GM21381 (cell line): ENCODE results near the gene PGK1.
"Not testable (repeated sequence)": the region's sequence is repeated elsewhere in the genome, so short reads cannot be mapped to it uniquely, and the experiment has no call there.

Experiments
- ATAC-seq: cut with Tn5 transposase; IDR thresholded peaks from one replicate; pipeline ENCODE4 v1.9.1; 2021; ENCODE audit warnings: mild to moderate bottlenecking, moderate library complexity; ENCODE audit not compliant: unreplicated experiment

PGK1 gene

DNA sequence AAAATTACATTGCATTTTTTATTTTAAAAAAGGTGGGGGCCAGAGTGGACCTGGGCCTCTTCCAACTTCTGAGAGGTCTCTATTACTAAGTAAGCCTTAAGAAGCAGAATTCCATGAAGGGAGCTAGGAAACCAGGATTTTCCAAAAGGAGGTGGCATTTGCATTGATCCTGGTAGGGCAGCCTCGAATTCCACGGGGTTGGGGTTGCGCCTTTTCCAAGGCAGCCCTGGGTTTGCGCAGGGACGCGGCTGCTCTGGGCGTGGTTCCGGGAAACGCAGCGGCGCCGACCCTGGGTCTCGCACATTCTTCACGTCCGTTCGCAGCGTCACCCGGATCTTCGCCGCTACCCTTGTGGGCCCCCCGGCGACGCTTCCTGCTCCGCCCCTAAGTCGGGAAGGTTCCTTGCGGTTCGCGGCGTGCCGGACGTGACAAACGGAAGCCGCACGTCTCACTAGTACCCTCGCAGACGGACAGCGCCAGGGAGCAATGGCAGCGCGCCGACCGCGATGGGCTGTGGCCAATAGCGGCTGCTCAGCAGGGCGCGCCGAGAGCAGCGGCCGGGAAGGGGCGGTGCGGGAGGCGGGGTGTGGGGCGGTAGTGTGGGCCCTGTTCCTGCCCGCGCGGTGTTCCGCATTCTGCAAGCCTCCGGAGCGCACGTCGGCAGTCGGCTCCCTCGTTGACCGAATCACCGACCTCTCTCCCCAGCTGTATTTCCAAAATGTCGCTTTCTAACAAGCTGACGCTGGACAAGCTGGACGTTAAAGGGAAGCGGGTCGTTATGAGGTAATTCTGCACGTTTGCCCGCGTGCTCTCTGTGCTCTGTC is at the start of gene PGK1:
TSS of gene PGK1 (plus strand) at position 626 of the 824 bp plus-strand sequence. CDS start at position 719, 93 bp downstream.
- peak; percentile 94 for ATAC-seq

DNA sequence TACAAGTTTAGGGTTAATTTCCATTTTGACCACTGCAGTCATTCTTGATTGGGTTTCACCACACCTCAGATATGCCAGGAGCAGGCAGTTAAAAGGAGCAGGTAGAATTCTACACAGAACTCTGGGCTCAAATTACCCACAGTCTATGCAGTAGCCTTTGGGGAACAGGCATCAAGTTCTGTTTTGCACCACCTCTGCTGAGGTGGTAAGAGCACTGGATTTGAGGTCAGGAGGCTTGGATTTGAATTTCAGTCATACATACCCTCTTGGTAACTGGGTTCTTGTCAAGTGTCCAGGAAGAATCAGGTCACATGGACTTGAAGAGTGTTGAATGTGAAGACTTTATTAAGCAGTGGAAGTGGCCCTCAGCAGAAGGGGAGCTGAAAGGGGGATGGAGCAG is 40.4 kb upstream of the PGK1 start:
- no peak for ATAC-seq

DNA sequence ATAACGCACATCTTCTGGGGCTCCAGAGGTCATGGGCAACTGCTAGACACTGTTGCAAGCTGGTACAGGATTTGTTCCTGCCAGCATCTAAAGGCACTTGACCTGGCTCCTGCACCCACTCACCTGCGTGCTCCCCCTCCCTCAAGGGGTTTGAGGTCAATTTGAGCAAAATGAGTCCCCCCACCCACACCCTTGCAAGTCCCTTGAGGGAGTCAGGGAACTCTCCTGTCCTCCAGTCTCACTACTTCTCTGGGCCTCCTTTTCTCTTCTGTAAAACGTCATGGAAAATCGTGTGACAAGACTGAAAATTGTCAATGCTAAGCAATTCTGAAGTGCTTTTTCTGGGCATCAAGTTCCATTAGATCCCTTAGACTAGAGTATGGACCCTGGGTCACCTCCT is 39.9 kb upstream of the PGK1 start:
- no peak for ATAC-seq

DNA sequence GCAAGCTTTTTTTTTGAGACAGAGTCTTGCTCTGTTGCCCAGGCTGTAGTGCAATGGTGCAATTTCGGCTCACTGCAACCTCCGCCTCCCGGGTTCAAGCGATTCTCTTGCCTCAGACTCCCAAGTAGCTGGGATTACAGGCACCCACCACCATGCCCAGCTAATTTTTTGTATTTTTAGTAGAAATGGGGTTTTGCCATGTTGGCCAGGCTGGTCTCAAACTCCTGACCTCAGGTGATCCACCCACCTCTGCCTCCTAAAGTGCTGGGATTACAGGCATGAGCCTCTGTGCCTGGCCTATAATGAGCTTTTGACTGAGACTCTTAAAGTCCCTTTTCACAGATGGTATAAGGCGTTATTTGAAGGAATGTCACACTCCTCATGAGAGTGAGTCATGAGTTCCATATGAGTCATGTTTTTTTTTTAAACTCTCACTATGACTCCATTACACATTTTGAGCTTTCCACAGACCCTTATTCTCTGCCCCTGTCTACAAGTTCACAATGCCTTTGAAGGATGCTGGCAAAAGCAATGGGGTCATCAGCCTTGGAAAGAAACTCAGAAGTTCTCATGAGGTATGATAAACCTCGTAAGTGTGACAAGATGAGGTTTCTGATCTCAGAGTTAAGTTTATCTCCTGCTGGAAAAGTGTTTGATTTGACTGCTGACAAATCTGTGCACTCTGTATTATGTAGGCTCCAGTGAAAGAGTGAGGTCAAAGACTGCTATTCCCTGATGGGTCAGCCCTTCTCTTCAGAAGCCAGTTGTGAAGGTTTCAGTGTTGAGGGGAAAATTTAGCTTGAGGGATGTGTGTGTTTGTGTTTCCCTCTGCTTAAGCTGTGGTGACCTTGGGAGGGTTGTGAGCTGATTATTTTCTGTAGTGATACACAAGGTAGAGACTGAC is 39.1 kb upstream of the PGK1 start:
- ATAC-seq = peak; percentile 78

DNA sequence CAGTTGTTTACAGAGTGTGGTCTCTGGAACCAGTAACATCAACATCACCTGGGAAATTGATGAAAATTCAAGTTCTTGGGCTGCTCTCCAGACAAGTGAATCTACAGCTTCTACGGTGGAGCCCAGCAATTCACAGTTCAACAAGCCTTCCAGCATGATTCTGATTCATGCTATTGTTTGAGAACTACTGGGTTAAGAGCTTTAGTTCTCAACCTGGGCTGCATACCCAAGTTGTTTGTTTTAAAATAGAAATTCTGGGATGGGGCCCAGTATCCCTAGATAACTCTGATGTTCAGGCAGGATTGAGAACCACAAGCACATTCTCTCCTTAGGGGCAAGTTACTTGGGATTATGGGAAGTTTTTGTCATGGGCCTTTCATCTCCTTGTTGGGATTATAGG is 37.9 kb upstream of the PGK1 start:
- no peak for ATAC-seq

DNA sequence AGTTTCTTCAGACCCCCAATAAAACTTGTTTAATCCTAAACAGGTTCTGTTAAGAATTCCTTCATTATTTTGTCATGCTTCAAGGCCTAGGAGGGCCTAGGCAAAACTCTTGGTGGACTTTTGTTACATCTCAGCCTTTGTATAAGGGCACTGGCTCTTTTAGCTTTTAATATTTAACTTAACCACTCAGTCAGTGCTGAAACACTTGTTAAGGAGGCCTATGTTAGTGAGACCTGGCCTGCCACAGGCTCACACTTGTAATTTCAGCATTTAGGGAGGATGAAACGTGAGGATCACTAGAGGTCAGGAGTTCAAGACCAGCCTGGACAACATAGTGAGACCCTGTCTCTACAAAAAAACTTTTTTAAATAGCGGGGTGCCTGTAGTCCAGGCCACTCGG is 32.7 kb upstream of the PGK1 start:
- ATAC-seq = no peak

DNA sequence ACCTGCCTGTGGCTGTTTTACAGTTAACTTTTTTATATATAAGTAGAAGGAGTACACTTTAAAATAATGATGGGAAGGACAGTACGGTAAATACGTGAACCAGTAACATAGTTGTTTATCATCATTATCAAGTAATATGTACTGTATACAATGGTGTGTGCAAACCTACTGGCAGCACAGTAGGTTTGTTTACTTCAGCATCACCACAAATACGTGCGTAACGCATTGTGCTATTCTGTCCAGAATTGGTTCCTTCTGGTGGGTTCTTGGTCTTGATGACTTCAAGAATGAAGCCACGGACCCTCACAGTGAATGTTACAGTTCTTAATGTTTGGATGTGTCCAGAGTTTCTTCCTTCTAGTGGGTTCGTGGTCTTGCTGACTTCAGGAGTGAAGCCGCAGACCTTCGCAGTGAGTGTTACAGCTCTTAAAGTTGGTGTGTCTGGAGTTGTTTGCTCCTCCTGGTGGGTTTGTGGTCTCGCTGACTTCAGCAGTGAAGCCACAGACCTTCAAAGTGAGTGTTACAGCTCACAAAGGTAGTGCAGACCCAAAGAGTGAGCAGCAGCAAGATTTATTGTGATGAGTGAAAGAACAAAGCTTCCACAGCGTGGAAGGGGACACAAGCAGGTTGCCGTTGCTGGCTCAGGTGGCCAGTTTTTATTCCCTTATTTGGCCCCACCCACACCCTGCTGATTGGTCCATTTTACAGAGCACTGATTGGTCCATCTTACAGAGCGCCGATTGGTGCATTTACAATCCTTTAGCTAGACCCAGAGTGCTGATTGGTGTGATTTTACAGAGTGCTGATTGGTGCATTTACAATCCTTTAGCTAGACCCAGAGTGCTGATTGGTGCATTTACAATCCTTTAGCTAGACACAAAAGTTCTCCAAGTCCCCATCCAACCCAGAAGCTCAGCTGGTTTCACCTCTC is 30.6 kb upstream of the PGK1 start:
- ATAC-seq = not testable (repeated sequence)

DNA sequence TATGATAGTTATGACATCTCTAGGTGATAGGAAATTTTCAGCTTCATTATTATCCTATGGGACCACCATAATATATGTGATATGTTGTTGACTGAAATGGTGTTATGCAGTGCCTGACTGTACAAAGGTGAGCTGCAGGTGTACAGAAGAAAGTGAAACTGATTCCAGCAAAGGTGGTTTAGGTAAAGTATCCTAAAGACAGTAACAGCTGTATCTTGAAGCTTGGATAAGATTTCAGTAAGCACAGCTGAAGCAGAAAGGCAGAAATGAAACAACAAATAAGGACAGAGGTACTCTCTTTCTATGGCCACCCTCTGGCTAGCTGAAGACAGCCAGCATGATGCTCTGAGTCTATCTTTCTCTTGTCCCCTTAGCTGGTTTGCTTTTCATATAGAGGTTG is 30.0 kb upstream of the PGK1 start:
- ATAC-seq = no peak

DNA sequence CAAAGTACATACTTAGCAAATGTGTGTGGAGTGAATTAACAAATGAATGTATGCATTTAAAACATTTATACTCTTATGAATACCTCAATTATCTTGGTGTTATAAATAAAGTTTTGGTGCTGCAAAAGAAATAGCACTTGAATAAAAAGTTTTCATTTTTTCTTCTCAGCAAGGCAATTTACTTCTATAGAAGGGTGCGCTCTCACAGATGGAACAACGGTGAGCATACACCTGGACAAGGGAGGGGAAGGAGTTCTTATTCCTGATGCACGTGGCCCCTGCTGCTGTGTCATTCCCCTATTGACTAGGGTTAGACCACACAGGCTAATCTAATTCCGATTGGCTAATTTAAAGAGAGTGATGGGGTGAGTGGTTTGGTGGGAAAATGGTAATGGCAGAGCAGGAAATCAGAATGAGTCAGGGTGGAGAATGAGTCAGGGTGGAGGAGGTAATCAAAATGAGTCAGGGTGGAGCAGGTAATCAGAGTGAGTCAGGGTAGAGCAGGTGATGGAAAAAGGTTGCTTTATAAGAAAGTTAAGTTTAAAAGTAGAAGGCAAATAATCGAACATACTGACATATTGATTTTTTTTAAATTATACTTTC is 28.2 kb upstream of the PGK1 start:
- ATAC-seq = no peak

DNA sequence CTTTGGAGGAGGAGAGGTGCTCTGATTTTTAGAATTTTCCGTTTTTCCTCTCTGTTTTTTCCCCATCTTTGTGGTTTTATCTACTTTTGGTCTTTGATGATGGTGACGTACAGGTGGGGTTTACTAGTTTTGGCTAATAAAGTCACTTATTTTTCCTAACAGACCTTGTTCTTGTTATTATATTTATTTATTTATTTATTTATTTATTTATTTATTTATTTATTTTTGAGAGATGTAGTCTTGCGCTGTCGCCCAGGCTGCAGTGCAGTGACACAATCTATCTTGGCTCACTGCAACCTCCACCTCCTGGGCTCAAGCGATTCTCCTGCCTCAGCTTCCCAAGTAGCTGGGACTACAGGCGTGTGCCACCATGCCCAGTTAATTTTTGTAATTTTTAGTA is 22.6 kb upstream of the PGK1 start:
- not testable (repeated sequence) for ATAC-seq

DNA sequence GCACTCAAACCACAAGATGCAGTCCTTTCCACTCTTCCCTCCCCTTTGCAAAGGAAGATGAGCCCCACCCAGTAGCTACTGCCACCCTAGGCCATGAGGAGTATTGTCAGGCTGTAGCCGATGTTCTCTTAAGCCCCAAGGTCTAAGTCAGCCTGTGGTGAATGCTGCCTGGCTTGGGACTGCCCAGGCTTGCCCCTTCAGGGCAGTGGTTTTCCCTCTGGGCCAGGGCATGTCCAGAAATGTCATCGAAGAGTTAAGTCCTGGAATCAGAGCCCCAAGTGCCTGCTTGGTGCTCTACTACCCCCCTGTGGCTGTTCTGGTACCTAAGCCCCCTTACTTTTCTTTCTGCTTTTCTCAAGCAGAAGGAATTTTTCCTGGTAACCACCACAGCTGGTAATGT is 11.8 kb upstream of the PGK1 start:
- ATAC-seq = peak; percentile 71

DNA sequence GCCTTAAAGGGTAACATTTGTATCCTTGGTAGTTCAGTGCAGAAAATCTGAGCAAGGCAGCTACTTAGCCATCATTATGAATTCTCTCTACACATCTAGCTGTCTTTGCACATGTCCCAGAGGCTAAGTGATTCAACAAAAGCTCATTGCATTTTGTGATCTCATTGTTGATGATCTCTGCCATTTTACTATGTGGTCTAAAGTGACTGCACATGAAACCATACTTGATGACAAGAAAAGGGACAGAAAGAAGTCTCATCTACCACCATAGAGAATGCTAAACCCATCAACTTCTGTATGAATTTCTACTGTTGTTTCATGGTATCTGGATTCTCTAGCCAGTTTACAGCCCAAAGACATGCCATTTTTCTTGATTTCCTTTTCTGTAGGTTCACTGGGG is 5.9 kb upstream of the PGK1 start:
- no peak for ATAC-seq

DNA sequence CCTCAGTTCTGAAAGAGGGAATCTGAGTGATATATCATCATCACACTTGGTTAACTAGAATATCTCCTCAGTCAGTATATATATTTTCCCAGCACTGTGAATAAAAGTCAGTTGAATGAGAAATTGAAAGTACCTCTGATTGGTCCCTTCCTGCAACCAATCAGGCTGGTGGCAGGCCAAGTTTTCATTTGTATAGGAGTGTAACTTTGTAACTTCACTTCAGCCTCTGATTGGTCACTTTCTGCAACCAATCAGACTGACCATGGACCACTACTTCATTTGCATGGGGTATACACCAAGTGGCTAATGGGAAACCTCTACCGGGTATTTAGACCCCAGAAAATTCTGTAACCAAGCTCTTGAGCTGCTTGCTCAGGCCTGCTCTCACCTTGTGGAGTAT is 2.0 kb upstream of the PGK1 start:
- ATAC-seq = no peak

DNA sequence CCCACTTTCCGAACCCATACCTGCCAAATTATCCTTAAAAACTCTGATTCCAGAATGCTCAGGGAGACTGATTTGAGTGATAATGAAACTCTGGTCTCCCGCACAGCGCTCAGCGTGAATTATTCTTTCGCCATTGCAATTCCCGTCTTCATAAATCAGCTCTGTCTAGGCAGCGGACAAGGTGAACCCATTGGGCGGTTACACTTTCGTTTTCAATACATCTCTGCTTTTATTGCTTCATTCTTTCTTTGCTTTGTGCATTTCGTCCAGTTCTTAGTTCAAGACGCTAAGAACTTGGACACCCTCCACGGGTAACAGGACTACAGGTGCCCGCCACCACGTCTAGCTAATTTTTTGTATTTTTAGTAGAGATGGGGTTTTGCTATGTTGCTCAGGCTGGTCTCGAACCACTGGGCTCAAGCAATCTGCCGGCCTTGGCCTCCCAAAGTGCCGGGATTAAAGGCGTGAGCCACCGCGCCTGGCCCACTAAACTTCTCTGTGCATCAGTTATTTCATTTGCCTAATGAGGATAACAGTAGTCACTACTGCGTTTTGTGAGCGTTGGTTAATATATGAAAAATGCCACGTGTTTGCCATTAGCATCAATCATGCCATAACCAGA is 936 bp upstream of the PGK1 start:
- no peak for ATAC-seq

DNA sequence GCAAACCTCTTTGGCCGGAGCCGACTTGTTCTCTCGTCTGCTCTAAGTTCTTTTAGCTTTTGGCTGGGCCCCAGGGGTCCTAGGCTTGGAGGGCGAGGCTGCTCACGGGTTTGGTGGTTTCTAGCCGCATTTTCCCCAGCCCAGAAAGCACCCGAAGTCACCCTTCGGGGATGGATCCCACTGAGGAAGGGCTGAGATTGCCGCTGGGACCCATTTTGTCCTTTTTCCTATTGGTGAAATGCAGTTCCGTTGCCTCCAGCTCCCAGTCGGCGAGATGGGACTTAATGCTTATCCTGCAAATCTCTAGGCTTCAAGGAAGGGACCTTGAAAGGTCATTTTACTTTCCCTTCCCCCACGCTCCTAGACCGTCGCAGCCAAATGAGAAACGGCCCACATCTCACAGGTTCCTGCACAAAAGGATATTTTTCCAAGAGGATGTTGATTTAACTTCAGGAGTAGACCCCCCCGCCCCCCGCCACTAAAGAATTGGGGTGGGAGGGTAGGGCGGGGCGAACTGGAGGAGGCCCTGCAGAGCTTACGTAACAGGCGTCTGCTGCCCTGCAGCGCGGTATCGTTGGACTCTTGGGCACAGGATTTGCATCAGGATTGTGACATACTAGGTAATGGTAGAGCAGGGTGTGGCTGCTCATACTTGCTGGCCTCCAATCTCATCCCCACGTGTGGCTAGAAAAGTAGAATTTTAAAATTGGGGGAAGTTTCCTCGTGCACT is 564 bp downstream of the PGK1 start:
- peak; percentile 23 for ATAC-seq

DNA sequence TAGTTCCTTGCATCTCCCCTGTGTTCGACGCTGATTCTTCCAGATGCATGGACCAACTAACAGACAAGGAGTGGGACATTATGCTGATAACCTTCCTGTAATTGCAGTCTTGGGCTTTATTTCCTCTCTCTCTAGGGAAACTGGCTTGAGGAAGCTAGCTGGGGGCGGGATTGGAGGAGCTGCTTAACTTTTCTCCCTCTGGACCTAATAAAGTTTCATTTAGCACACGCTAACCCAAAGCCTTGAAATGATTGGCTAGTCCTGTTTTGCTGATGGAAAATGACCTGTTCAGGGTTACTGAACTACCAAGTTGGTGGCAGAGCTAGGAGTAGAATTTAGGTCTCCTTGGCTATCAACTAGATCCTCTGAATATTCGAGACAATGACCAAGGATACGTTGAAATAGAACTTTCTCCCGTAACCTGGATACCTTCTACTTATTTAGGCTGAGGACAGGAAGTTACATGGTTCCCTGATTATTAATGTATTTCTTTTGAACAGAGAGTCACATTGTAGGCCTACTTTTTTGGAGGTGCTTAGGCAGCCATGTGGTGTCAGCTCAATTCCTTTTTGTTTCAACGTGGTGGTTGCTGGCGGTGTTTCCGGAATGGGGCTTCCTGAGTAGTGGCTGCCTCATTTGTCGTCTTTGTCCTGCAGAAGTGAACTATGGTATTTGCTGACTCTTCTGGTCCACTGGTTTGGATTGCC is 2.0 kb downstream of the PGK1 start:
- ATAC-seq = no peak

DNA sequence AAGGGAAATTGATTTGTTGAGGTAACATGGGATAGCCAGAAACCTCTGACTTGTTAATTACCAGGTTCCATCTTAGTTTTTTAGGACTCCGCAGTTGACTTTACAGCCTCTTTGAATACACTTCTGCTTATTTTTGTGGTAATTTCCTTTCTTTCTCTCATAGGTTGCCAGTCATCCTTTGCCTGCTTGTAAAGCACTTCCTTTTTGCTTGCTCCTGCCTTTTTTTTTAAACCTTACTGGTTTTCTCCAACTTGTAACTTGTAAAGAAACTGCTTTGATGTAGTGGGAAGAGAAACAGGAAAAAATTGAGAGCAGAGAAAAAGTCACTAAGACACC is 2.6 kb downstream of the PGK1 start:
- ATAC-seq = no peak

DNA sequence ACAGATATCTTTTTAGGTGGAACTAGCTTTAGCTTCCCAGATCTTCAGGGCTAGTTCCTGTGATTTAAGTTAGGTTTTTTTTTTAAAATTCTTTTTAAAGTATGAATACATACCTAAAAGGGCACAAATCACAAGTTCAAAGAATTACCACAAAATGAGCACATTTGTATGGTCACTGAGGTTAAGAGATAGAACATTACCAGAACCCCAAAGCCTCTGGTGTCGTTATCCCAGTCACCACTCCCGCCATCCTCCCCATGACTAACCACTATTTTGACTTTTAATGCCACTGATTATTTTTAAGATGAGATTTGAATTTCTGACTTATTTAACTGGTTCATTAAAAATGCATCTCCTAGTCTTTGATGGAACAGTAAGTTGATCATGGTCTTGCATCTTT is 5.4 kb downstream of the PGK1 start:
- ATAC-seq = no peak
